Lung (tissue), 12 donors: ENCODE results near the gene AP5M1. TPM values are rescaled to one million over a fixed set of nuclear protein-coding genes. Genes with fewer than 3 reads are reported as not detected.
"Not testable (repeated sequence)": the region's sequence is repeated elsewhere in the genome, so short reads cannot be mapped to it uniquely, and the experiment has no call there.

ENCODE experiments used
- ATAC-seq: fragments of 200-7000 bp; cut with Tn5 transposase; one replicate; pipeline ENCODE4 v1.9.1; 2020; ENCODE audit warnings: moderate number of reproducible peaks; ENCODE audit not compliant: insufficient read depth, low FRiP score
- DNase-seq, 3 donors: peaks; one replicate each; pipeline ENCODE4 v3.0.0-alpha.2; 2013 to 2017
- H3K27ac ChIP-seq, 2 donors: one replicate each; pipeline ENCODE4 v1.5.1; 2013; ENCODE audit warnings: mild to moderate bottlenecking in 2 of 2, moderate library complexity in 2 of 2, control low read depth in 1 of 2, inconsistent platforms in 1 of 2, low read depth in 1 of 2, low read length in 1 of 2
- H3K27me3 ChIP-seq, 3 donors: one replicate each; pipeline ENCODE4 v1.5.1; 2013; ENCODE audit warnings: low read length in 2 of 3; ENCODE audit not compliant: control insufficient read depth in 3 of 3, insufficient read depth in 3 of 3
- H3K36me3 ChIP-seq, 4 donors: one replicate each; pipeline ENCODE4 v1.5.1; 2013; ENCODE audit warnings: low read length in 4 of 4, mild to moderate bottlenecking in 1 of 4, moderate library complexity in 1 of 4; ENCODE audit not compliant: control insufficient read depth in 4 of 4, insufficient read depth in 4 of 4
- H3K4me1 ChIP-seq, 5 donors: one replicate each; pipeline ENCODE4 v1.5.1; 2013; ENCODE audit warnings: low read length in 5 of 5, mild to moderate bottlenecking in 2 of 5, moderate library complexity in 1 of 5; ENCODE audit not compliant: control insufficient read depth in 5 of 5, insufficient read depth in 5 of 5
- H3K4me3 ChIP-seq: one replicate; pipeline ENCODE4 v1.5.1; 2013; ENCODE audit warnings: mild to moderate bottlenecking, control low read depth, moderate library complexity
- H3K9ac ChIP-seq, 2 donors: one replicate each; pipeline ENCODE4 v1.5.1; 2013; ENCODE audit warnings: low read length in 2 of 2, control low read depth in 1 of 2; ENCODE audit not compliant: insufficient read depth in 1 of 2
- H3K9me3 ChIP-seq, 4 donors: one replicate each; pipeline ENCODE4 v1.5.1; 2013; ENCODE audit warnings: low read length in 3 of 4, mild to moderate bottlenecking in 1 of 4, moderate library complexity in 1 of 4; ENCODE audit not compliant: control insufficient read depth in 4 of 4, insufficient read depth in 3 of 4
- CTCF ChIP-seq: IDR thresholded peaks from 2 replicates; pipeline ENCODE4 v1.5.1; 2012; ENCODE audit warnings: mild to moderate bottlenecking; ENCODE audit errors: control extremely low read depth, extremely low read depth
- WGBS, 2 donors: extraction: QIAGEN DNeasy Blood & Tissue Kit; methylation state at CpG; one replicate each; pipeline ENCODE4 v1.1.7; 2013; 5-methylcytosine and 5-hydroxymethylcytosine counted together
- polyA plus RNA-seq, 2 donors: library from polyadenylated mRNA; stranded (reverse); fragments of 200-250 nt; gene quantifications; one replicate each; pipeline ENCODE4 v1.2.1, GENCODE V29; 2013
- total RNA-seq, 2 donors: library from RNA; depleted of rRNA in 1 of 2; stranded (reverse); fragments of >200 nt in 1 of 2; gene quantifications; one replicate each; pipeline ENCODE4 v1.2.1, GENCODE V29; 2014 to 2021
- donor health status: control.
- donor health status: control.
- donor health status: Bipolar disorder and iron deficiency.
- donor health status: healthy.
- donor health status: DM: yes; HTN: yes; CAD: no.

The AP5M1 gene
- total and polyA plus RNA-seq, 4 donors = 5.2 to 39.0 (median 23.0) TPM

GRCh38 chr14:57232006-57232405 lies 36.8 kb upstream of the AP5M1 start:
- Histone ChIP-seq H3K9ac (no peak overlapping the region), H3K4me3 (no peak overlapping the region), H3K36me3 (peaks cover 3 to 24% (median 8%) of the 10 kb centered on the region in 4 donors), H3K27me3 (no peaks in the 10 kb centered on the region), H3K9me3 (no peaks in the 10 kb centered on the region), H3K27ac (no peak overlapping the region), H3K4me1 (no peaks in the 10 kb centered on the region)
- no peak for DNase-seq
- ATAC-seq = no peak
- 50 to 82% methylated on average over 1 of the region's 1 CpG for WGBS, 2 donors
- TF ChIP-seq CTCF = no peak

DNA sequence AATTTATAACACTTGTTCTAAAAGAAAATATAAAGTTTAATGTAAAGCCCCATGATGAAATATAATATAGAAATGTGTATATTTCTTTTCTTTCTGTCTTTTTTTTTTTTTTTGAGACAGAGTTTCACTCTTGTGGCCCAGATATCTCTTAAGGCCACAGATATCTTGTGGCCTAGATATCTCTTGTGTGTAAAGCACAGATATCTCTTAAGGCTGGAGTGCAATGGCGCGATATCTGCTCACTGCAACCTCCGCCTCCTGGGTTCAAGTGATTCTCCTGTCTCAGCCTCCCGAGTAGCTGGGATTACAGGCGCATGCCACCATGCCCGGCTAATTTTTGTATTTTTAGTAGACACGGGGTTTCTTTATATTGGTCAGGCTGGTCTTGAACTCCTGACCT lies 28.7 kb upstream of the AP5M1 start:
- not testable (repeated sequence) for H3K27me3 ChIP-seq, H3K27ac ChIP-seq, H3K36me3 ChIP-seq, H3K4me1 ChIP-seq, H3K4me3 ChIP-seq, DNase-seq, ATAC-seq, H3K9ac ChIP-seq, H3K9me3 ChIP-seq
- 98% methylated on average over 7 of the region's 7 CpGs for WGBS, 2 donors

DNA sequence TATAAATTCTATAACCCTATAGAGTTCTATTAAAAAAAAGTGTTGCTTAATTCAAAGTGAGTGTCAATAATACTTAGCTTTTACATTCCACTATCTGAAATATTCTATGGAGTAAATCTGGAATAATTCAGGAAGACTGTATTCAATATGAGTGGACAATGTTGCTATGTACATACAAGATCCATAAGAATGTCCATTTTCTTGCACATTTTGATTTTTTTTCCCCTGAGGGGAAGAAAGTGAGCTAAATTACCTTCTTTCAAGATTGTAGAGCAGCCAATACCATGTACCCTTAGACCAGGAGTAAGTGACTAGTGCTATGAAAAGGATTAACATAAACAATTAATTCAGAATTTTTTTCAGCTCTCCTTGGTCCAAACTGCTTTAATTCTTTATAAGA lies 25.5 kb upstream of the AP5M1 start:
- Histone ChIP-seq H3K4me1 (no peaks in the 10 kb centered on the region), H3K27me3 (no peaks in the 10 kb centered on the region), H3K27ac (no peak overlapping the region), H3K36me3 (peaks cover 0 to 7% (median 6%) of the 10 kb centered on the region in 4 donors), H3K4me3 (no peak overlapping the region), H3K9ac (no peak overlapping the region), H3K9me3 (no peaks in the 10 kb centered on the region)
- no peak for TF ChIP-seq CTCF
- DNase-seq = no peak
- ATAC-seq = no peak

DNA sequence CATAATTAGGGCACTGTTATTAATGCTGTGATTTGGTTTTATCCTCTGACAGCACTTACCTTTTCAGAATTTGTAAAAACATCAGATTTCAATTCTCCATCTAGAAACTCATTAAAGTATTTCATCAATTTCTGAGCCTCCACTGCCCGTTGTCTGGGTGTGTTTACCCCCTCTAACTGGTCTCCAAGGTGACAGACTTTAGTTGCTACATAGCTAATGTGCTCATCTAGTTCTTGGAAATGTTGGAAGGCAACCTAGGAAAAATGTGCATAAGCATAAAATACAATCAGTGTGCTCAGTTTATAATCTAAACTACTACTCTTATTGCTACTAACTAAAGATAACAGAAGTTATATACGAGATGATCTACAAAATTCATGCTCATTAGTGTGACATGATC lies 24.7 kb upstream of the AP5M1 start:
- H3K9ac ChIP-seq = no peak overlapping the region
- peaks cover 0 to 7% (median 6%) of the 10 kb centered on the region in 4 donors for H3K36me3 ChIP-seq
- 59 to 79% methylated on average over 2 of the region's 2 CpGs for WGBS, 2 donors
- DNase-seq = peak in 2 of 3 donors; percentile 40 to 51
- H3K4me3 ChIP-seq = no peak overlapping the region
- ATAC-seq = no peak
- no peaks in the 10 kb centered on the region for H3K27me3 ChIP-seq
- TF ChIP-seq CTCF = no peak
- H3K27ac ChIP-seq = no peak overlapping the region
- H3K9me3 ChIP-seq = no peaks in the 10 kb centered on the region
- H3K4me1 ChIP-seq = no peaks in the 10 kb centered on the region
